CD4-positive, alpha-beta memory T cell (primary cell): ENCODE measurements around the gene SIGLEC7. TPM values are rescaled to one million over a fixed set of nuclear protein-coding genes. Genes with fewer than 3 reads are reported as not detected.

Source experiments
- CTCF ChIA-PET: fragments of 350-600 bp; sonication (Branson Sonifier 250); formaldehyde crosslinking; loops from one replicate; lab custom pipeline; 2021; ENCODE audit warnings: inconsistent platforms; ENCODE audit not compliant: partially characterized antibody; lab: Charles Lee
- POLR2A ChIA-PET: fragments of 350-600 bp; sonication (Branson Sonifier 250); formaldehyde crosslinking; loops from one replicate; lab custom pipeline; 2021; ENCODE audit not compliant: partially characterized antibody; lab: Charles Lee
- DNase-seq, 5 donors: peaks; one replicate each; pipeline versions ENCODE4 v3.0.0 to v3.0.0-alpha.2; 2020 to 2022; ENCODE audit warnings: mixed read lengths in 1 of 5
- H3K27ac ChIP-seq: one replicate; pipeline ENCODE4 v1.7.0; 2013; ENCODE audit warnings: low read depth, low read length
- H3K27me3 ChIP-seq: 2 replicates; pipeline ENCODE4 v1.7.0; 2013; ENCODE audit warnings: mild to moderate bottlenecking, low read length, moderate library complexity; ENCODE audit not compliant: insufficient read depth
- H3K36me3 ChIP-seq: 2 replicates; pipeline ENCODE4 v1.7.0; 2013; ENCODE audit warnings: mild to moderate bottlenecking, low read length, moderate library complexity; ENCODE audit not compliant: insufficient read depth
- H3K4me1 ChIP-seq: 2 replicates; pipeline ENCODE4 v1.7.0; 2013; ENCODE audit warnings: mild to moderate bottlenecking, low read length, moderate library complexity; ENCODE audit not compliant: insufficient read depth
- H3K4me3 ChIP-seq, 2 donors: one replicate each; pipeline ENCODE4 v1.7.0; 2013; ENCODE audit warnings: low read length in 2 of 2, mild to moderate bottlenecking in 1 of 2
- H3K9me3 ChIP-seq, 2 donors: one replicate each; pipeline ENCODE4 v1.7.0; 2013; ENCODE audit warnings: low read length in 2 of 2, control low read depth in 1 of 2; ENCODE audit not compliant: control insufficient read depth in 1 of 2
- H3K27ac Mint-ChIP-seq, 7 donors: one replicate each; pipeline ENCODE4 v1.8.0; 2020 to 2021; ENCODE audit warnings: mixed read lengths in 7 of 7, mild to moderate bottlenecking in 6 of 7, inconsistent platforms in 3 of 7, moderate library complexity in 3 of 7
- H3K27me3 Mint-ChIP-seq, 2 donors: one replicate each; pipeline ENCODE4 v1.8.0; 2020 to 2021; ENCODE audit warnings: mixed read lengths in 2 of 2
- H3K36me3 Mint-ChIP-seq, 2 donors: one replicate each; pipeline ENCODE4 v1.8.0; 2020 to 2021; ENCODE audit warnings: mixed read lengths in 2 of 2, inconsistent platforms in 1 of 2, mild to moderate bottlenecking in 1 of 2
- H3K4me1 Mint-ChIP-seq, 4 donors: one replicate each; pipeline ENCODE4 v1.8.0; 2020 to 2021; ENCODE audit warnings: mixed read lengths in 4 of 4, mild to moderate bottlenecking in 1 of 4
- H3K4me3 Mint-ChIP-seq, 8 donors: one replicate each; pipeline ENCODE4 v1.8.0; 2020 to 2021; ENCODE audit warnings: mixed read lengths in 8 of 8, mild to moderate bottlenecking in 7 of 8, moderate library complexity in 6 of 8, inconsistent platforms in 3 of 8
- H3K9me3 Mint-ChIP-seq, 8 donors: one replicate each; pipeline ENCODE4 v1.8.0; 2020 to 2021; ENCODE audit warnings: mixed read lengths in 8 of 8, mild to moderate bottlenecking in 5 of 8, inconsistent platforms in 3 of 8, moderate library complexity in 1 of 8
- intact Hi-C: fragments of 100-400 bp; cut with micrococcal nuclease; formaldehyde crosslinking; loops from one replicate; pipeline ENCODE4 v1.15.1; 2023
- polyA plus RNA-seq, 2 donors: library from polyadenylated mRNA; unstranded; fragments of 300-500 nt; fragmentation: Illumina TruSeq; gene quantifications; one replicate each; pipeline ENCODE4 v1.2.3, GENCODE V29; 2021
- total RNA-seq, 2 experiments: library from RNA; stranded (reverse); gene quantifications; one replicate each; pipeline ENCODE4 v1.2.3, GENCODE V29; 2021

The SIGLEC7 gene
- total and polyA plus RNA-seq, 4 experiments from 2014 or later = 0.25 to 0.57 (median 0.52) TPM; not detected in 1

- Mint-ChIP-seq H3K9me3 (peaks cover 0 to 3% (median under 1%) of the 10 kb centered on the region in 8 donors), H3K4me3 (no peak overlapping the region), H3K27me3 (peaks cover 3 to 5% of the 10 kb centered on the region in 2 donors), H3K27ac (no peak overlapping the region), H3K36me3 (no peaks in the 10 kb centered on the region), H3K4me1 (peaks cover 0 to 5% (median 2%) of the 10 kb centered on the region in 4 donors)
- no peaks in the 10 kb centered on the region for H3K27me3 ChIP-seq
- H3K4me3 ChIP-seq = no peak overlapping the region
- no peak overlapping the region for H3K27ac ChIP-seq
- CTCF ChIA-PET = no interaction called here
- H3K36me3 ChIP-seq = no peaks in the 10 kb centered on the region
- no peaks in the 10 kb centered on the region for H3K4me1 ChIP-seq
- intact Hi-C loops = no loop called here
- H3K9me3 ChIP-seq = no peaks in the 10 kb centered on the region
- POLR2A ChIA-PET = no interaction called here
- no peak for DNase-seq
These were observed 8.5 kb downstream of the SIGLEC7 start for GRCh38 chr19:51150627-51151026.

GRCh38 chr19:51156710-51157109, 14.6 kb downstream of the SIGLEC7 start:
- no peak overlapping the region for H3K4me3 ChIP-seq
- no peaks in the 10 kb centered on the region for H3K36me3 ChIP-seq
- H3K27ac Mint-ChIP-seq = no peak overlapping the region
- H3K4me1 Mint-ChIP-seq = peaks cover 6 to 8% (median 8%) of the 10 kb centered on the region in 4 donors
- H3K4me3 Mint-ChIP-seq = no peak overlapping the region
- CTCF ChIA-PET = interaction anchor here (0.8 to 5.4 kb wide), 6 partner anchors 9 to 69 kb away, joined by 4 to 45 read pairs (median 5); no protein-coding TSS in a partner anchor
- no peaks in the 10 kb centered on the region for H3K36me3 Mint-ChIP-seq
- no peak for DNase-seq
- POLR2A ChIA-PET = no interaction called here
- no peaks in the 10 kb centered on the region for H3K9me3 ChIP-seq
- no peak overlapping the region for H3K27ac ChIP-seq
- peaks cover 5% of the 10 kb centered on the region for H3K4me1 ChIP-seq
- peaks cover 5 to 7% of the 10 kb centered on the region in 2 donors for H3K27me3 Mint-ChIP-seq
- no peaks in the 10 kb centered on the region for H3K27me3 ChIP-seq
- intact Hi-C loops = no loop called here
- peaks cover 0 to 2% (median 0%) of the 10 kb centered on the region in 8 donors for H3K9me3 Mint-ChIP-seq

GRCh38 chr19:51157265-51157664, 15.2 kb downstream of the SIGLEC7 start:
- Histone ChIP-seq H3K4me3 (no peak overlapping the region), H3K4me1 (peaks cover 5% of the 10 kb centered on the region), H3K27ac (no peak overlapping the region), H3K36me3 (no peaks in the 10 kb centered on the region), H3K27me3 (no peaks in the 10 kb centered on the region), H3K9me3 (no peaks in the 10 kb centered on the region)
- Mint-ChIP-seq H3K4me3 (no peak overlapping the region), H3K9me3 (peaks cover 0 to 2% (median 0%) of the 10 kb centered on the region in 8 donors), H3K36me3 (no peaks in the 10 kb centered on the region), H3K27me3 (peaks cover 5 to 7% of the 10 kb centered on the region in 2 donors), H3K27ac (peak overlapping the region in 1 of 7 donors; percentile 50), H3K4me1 (peaks cover 6 to 8% (median 8%) of the 10 kb centered on the region in 4 donors)
- POLR2A ChIA-PET = interaction anchor here (1.2 kb wide), 1 partner anchor 33 kb away, joined by 4 read pairs; no protein-coding TSS in a partner anchor
- intact Hi-C loops = no loop called here
- DNase-seq = no peak
- CTCF ChIA-PET = interaction anchor here (0.8 to 5.4 kb wide), 10 partner anchors 9 to 55 kb away, joined by 3 to 45 read pairs (median 5); no protein-coding TSS in a partner anchor

- Mint-ChIP-seq H3K36me3 (no peaks in the 10 kb centered on the region), H3K4me1 (peaks cover 6 to 8% (median 8%) of the 10 kb centered on the region in 4 donors), H3K9me3 (no peaks in the 10 kb centered on the region), H3K27me3 (peaks cover 2 to 7% of the 10 kb centered on the region in 2 donors), H3K27ac (peak overlapping the region in 1 of 7 donors; percentile 60), H3K4me3 (peak overlapping the region in 1 of 8 donors; percentile 18)
- Histone ChIP-seq H3K9me3 (no peaks in the 10 kb centered on the region), H3K27me3 (no peaks in the 10 kb centered on the region), H3K4me3 (no peak overlapping the region), H3K36me3 (no peaks in the 10 kb centered on the region), H3K27ac (no peak overlapping the region), H3K4me1 (peaks cover 5% of the 10 kb centered on the region)
- CTCF ChIA-PET = interaction anchor here (0.9 to 5.4 kb wide), 11 partner anchors 11 to 95 kb away, joined by 3 to 45 read pairs (median 4); no protein-coding TSS in a partner anchor
- POLR2A ChIA-PET = interaction anchor here (0.6 to 1.2 kb wide), 3 partner anchors 35 to 101 kb away, joined by 3 to 4 read pairs (median 4); no protein-coding TSS in a partner anchor
- peak; percentile 49 to 66 (median 53) for DNase-seq
- intact Hi-C loops = loop anchor here (1.0 kb wide), 2 partner anchors 11 to 101 kb away; no protein-coding TSS in a partner anchor
These were observed 16.5 kb downstream of the SIGLEC7 start for GRCh38 chr19:51158474-51159129.

GRCh38 chr19:51159656-51160055, 17.6 kb downstream of the SIGLEC7 start:
- POLR2A ChIA-PET = no interaction called here
- Histone ChIP-seq H3K4me1 (peaks cover 5% of the 10 kb centered on the region), H3K27ac (no peak overlapping the region), H3K9me3 (no peaks in the 10 kb centered on the region), H3K36me3 (no peaks in the 10 kb centered on the region), H3K27me3 (no peaks in the 10 kb centered on the region), H3K4me3 (no peak overlapping the region)
- H3K27me3 Mint-ChIP-seq = peaks cover 2 to 7% of the 10 kb centered on the region in 2 donors
- no peak for DNase-seq
- no peaks in the 10 kb centered on the region for H3K9me3 Mint-ChIP-seq
- no peaks in the 10 kb centered on the region for H3K36me3 Mint-ChIP-seq
- no peak overlapping the region for H3K4me3 Mint-ChIP-seq
- H3K4me1 Mint-ChIP-seq = peaks cover 6 to 8% (median 8%) of the 10 kb centered on the region in 4 donors
- intact Hi-C loops = no loop called here
- H3K27ac Mint-ChIP-seq = peak overlapping the region in 1 of 7 donors; percentile 66
- CTCF ChIA-PET = interaction anchor here (1.4 to 5.4 kb wide), 3 partner anchors 11 to 94 kb away, joined by 3 to 45 read pairs (median 4); no protein-coding TSS in a partner anchor

GRCh38 chr19:51161266-51161665, 19.2 kb downstream of the SIGLEC7 start:
- DNase-seq = no peak
- Histone ChIP-seq H3K4me3 (no peak overlapping the region), H3K27ac (no peak overlapping the region), H3K27me3 (no peaks in the 10 kb centered on the region), H3K4me1 (peaks cover 5% of the 10 kb centered on the region), H3K9me3 (no peaks in the 10 kb centered on the region), H3K36me3 (no peaks in the 10 kb centered on the region)
- no peaks in the 10 kb centered on the region for H3K9me3 Mint-ChIP-seq
- intact Hi-C loops = no loop called here
- peaks cover 2 to 6% of the 10 kb centered on the region in 2 donors for H3K27me3 Mint-ChIP-seq
- ChIA-PET POLR2A (no interaction called here), CTCF (interaction anchor here (1.5 kb wide), 1 partner anchor 9 kb away, joined by 3 read pairs; no protein-coding TSS in a partner anchor)
- H3K27ac Mint-ChIP-seq = peak overlapping the region in 2 of 7 donors; percentile 3 to 43
- H3K4me1 Mint-ChIP-seq = peaks cover 6 to 8% (median 8%) of the 10 kb centered on the region in 4 donors
- H3K4me3 Mint-ChIP-seq = no peak overlapping the region
- H3K36me3 Mint-ChIP-seq = no peaks in the 10 kb centered on the region

- no peak overlapping the region for H3K27ac ChIP-seq
- Mint-ChIP-seq H3K4me1 (peaks cover 8 to 15% (median 9%) of the 10 kb centered on the region in 4 donors), H3K36me3 (no peaks in the 10 kb centered on the region), H3K27ac (peak overlapping the region in 2 of 7 donors; percentile 57 to 59), H3K4me3 (no peak overlapping the region), H3K9me3 (no peaks in the 10 kb centered on the region), H3K27me3 (peaks cover 2 to 6% of the 10 kb centered on the region in 2 donors)
- no peak overlapping the region for H3K4me3 ChIP-seq
- no peaks in the 10 kb centered on the region for H3K9me3 ChIP-seq
- CTCF ChIA-PET = interaction anchor here (1.3 to 1.4 kb wide), 2 partner anchors 66 to 96 kb away, joined by 3 to 5 read pairs; no protein-coding TSS in a partner anchor
- H3K27me3 ChIP-seq = peaks cover 2% of the 10 kb centered on the region
- H3K4me1 ChIP-seq = peaks cover 11% of the 10 kb centered on the region
- intact Hi-C loops = no loop called here
- no peaks in the 10 kb centered on the region for H3K36me3 ChIP-seq
- DNase-seq = no peak
- POLR2A ChIA-PET = no interaction called here
These were observed 19.9 kb downstream of the SIGLEC7 start for GRCh38 chr19:51161867-51162496.
